Measurements from ENCODE around the gene KLHL29. TPM values are rescaled to one million over a fixed set of nuclear protein-coding genes. Genes with fewer than 3 reads are reported as not detected.
A peak's percentile ranks its signal among the peaks of the same experiment; 100 is the strongest.

The KLHL29 gene
- total RNA-seq, 1 experiment from 2014 or later, result 3.4 TPM

DNA sequence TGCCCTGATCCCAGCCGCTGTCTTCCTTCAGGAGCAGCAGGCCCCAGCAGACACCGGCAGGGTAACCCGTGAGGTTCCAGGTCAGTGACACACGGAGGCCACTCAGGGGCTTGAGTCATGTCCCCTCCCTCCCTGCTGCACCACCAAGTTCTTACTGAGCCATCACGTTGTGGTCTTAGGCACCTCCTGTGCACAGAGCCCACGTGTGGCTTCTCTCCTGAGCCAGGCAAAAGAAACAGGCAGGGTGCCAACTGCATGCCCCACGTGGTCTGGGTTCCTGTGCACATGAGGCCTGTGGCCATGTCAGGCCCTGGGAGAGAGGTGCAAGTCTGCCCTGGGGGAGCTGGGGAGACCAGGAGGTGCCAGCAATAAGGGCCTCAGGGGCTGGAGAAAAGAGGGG is 264.8 kb downstream of the KLHL29 start:
- H3K4me1 ChIP-seq (replicated peaks; ENCODE audit: insufficient read depth), result peaks cover 7% of the 10 kb centered on the region
- CTCF ChIA-PET, result no interaction called here
- POLR2A ChIA-PET (ENCODE audit: unreplicated experiment), result no interaction called here

DNA sequence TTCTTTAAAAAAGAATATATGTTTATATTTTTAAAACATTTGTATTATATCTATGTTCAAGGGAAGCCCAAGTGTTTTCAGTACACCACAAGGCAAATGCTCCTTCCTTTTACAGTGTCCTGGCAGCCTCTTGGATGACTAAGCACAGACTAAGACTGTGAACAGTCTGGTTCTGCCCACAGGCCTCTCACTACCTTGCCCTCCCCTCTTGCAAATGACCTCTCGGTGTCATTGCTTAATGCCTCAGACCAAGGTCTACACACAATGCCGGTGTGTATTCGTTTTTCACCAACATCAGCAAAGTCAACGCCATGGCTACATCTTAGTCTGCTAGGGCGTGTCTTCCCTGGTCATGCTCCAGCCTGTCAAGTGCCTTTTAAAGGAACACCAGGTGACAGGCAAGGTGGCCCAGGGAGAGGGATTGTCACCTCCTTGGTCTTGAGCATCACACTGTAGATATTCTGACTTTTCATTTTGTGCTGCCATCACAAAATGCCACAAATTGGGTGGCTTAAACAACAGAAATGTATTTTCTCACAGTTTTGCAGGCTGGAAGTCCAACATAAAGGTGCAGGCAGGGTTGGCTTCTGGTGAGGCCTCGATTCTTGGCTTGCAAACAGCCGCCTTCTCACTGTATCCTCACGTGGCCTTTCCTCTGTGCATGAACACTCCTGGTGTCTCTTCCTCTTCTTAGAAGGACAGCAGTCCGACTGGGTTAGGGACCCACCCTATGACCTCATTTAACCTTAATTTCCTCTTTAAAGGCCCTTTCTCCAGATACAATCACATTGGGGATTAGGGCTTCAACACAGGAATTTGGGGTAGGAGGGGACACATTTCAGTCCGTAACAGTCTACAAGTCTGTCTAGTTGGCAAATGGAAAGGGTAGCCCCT is 266.5 kb downstream of the KLHL29 start:
- no peaks in the 10 kb centered on the region for H4K20me1 ChIP-seq (ENCODE audit: insufficient read depth)
- H3K79me2 ChIP-seq (ENCODE audit: low read depth), result no peaks in the 10 kb centered on the region
- H3K27me3 ChIP-seq (ENCODE audit: insufficient read depth, low read depth), result no peaks in the 10 kb centered on the region
- no peak overlapping the region for H3K4me3 ChIP-seq
- peaks cover 7% of the 10 kb centered on the region for H3K4me1 ChIP-seq (replicated peaks; ENCODE audit: insufficient read depth)
- intact Hi-C loops (cut with micrococcal nuclease; ENCODE audit: unreplicated experiment), result no loop called here
- no peak overlapping the region for H3K4me2 ChIP-seq
- no peaks in the 10 kb centered on the region for H3K9me2 ChIP-seq (ENCODE audit: insufficient read depth)
- H3K36me3 ChIP-seq (ENCODE audit: low read depth), result no peaks in the 10 kb centered on the region
- TF ChIP-seq, protein P1, sequence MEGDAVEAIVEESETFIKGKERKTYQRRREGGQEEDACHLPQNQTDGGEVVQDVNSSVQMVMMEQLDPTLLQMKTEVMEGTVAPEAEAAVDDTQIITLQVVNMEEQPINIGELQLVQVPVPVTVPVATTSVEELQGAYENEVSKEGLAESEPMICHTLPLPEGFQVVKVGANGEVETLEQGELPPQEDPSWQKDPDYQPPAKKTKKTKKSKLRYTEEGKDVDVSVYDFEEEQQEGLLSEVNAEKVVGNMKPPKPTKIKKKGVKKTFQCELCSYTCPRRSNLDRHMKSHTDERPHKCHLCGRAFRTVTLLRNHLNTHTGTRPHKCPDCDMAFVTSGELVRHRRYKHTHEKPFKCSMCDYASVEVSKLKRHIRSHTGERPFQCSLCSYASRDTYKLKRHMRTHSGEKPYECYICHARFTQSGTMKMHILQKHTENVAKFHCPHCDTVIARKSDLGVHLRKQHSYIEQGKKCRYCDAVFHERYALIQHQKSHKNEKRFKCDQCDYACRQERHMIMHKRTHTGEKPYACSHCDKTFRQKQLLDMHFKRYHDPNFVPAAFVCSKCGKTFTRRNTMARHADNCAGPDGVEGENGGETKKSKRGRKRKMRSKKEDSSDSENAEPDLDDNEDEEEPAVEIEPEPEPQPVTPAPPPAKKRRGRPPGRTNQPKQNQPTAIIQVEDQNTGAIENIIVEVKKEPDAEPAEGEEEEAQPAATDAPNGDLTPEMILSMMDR (conservative IDR thresholded peaks at IDR 0.05), result no peak
- TF ChIP-seq EZH2 (IDR thresholded peaks at IDR 0.05; ENCODE audit: low read depth), result no peak
- no TSS peak for BruUV-seq (replicated peaks)
- POLR2A ChIA-PET (ENCODE audit: unreplicated experiment), result no interaction called here
- CTCF ChIA-PET, result no interaction called here
- no peaks in the 10 kb centered on the region for H3K9me3 ChIP-seq (ENCODE audit: insufficient read depth, low read depth)
- no peaks in the 10 kb centered on the region for H3F3A ChIP-seq (ENCODE audit: insufficient read depth, low read depth)
- no peak overlapping the region for H2AFZ ChIP-seq
- DNase-seq, result peak; percentile 23 to 63
- H3K27ac ChIP-seq, result no peak overlapping the region

More for the DNA sequence above, 264.8 kb downstream of the KLHL29 start:
- Histone ChIP-seq H3F3A (ENCODE audit: insufficient read depth, low read depth) (no peaks in the 10 kb centered on the region), H3K27me3 (ENCODE audit: insufficient read depth, low read depth) (no peaks in the 10 kb centered on the region), H3K9me2 (ENCODE audit: insufficient read depth) (no peaks in the 10 kb centered on the region), H3K79me2 (ENCODE audit: low read depth) (no peaks in the 10 kb centered on the region), H3K9me3 (ENCODE audit: insufficient read depth, low read depth) (no peaks in the 10 kb centered on the region), H2AFZ (no peak overlapping the region), H3K4me3 (no peak overlapping the region), H4K20me1 (ENCODE audit: insufficient read depth) (no peaks in the 10 kb centered on the region), H3K4me2 (no peak overlapping the region), H3K27ac (no peak overlapping the region), H3K36me3 (ENCODE audit: low read depth) (no peaks in the 10 kb centered on the region)
- DNase-seq, result no peak
- no peak for TF ChIP-seq EZH2 (IDR thresholded peaks at IDR 0.05; ENCODE audit: low read depth)
- TF ChIP-seq, protein P1 (conservative IDR thresholded peaks at IDR 0.05), result no peak
- no TSS peak for BruUV-seq (replicated peaks)
- intact Hi-C loops (cut with micrococcal nuclease; ENCODE audit: unreplicated experiment), result loop anchor here (10.0 kb wide), 1 partner anchor 635 kb away; no protein-coding TSS in a partner anchor

DNA sequence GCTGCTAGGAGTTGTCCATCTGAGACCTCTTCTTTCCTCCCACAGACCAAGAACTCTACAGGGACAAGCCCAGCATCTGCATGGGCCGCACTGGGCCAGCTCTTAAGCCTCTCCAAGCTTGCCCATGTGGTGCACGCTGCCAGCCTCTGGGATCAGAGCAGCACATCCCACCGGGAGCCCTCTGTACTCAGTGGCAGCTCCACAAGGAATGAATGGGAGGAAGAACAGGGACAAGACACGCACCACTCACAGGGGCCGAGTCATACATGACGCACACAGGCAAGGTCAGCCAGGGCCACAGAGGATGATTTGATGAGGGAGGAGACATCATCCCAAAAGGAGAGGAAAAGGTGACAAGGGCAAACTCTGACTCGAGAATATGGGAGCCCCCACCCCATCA is 268.3 kb downstream of the KLHL29 start:
- H2AFZ ChIP-seq, result no peak overlapping the region
- no peaks in the 10 kb centered on the region for H3K27me3 ChIP-seq (ENCODE audit: insufficient read depth, low read depth)
- H3K9me2 ChIP-seq (ENCODE audit: insufficient read depth), result no peaks in the 10 kb centered on the region
- H4K20me1 ChIP-seq (ENCODE audit: insufficient read depth), result no peaks in the 10 kb centered on the region
- H3K9me3 ChIP-seq (ENCODE audit: insufficient read depth, low read depth), result no peaks in the 10 kb centered on the region
- H3K4me3 ChIP-seq, result no peak overlapping the region
- ChIA-PET POLR2A (ENCODE audit: unreplicated experiment) (no interaction called here), CTCF (no interaction called here)
- peaks cover 7% of the 10 kb centered on the region for H3K4me1 ChIP-seq (replicated peaks; ENCODE audit: insufficient read depth)
- TF ChIP-seq, protein P1 (conservative IDR thresholded peaks at IDR 0.05), result no peak
- TF ChIP-seq EZH2 (IDR thresholded peaks at IDR 0.05; ENCODE audit: low read depth), result no peak
- H3K4me2 ChIP-seq, result no peak overlapping the region
- no TSS peak for BruUV-seq (replicated peaks)
- DNase-seq, result no peak
- H3K79me2 ChIP-seq (ENCODE audit: low read depth), result no peaks in the 10 kb centered on the region
- no peaks in the 10 kb centered on the region for H3F3A ChIP-seq (ENCODE audit: insufficient read depth, low read depth)
- intact Hi-C loops (cut with micrococcal nuclease; ENCODE audit: unreplicated experiment), result no loop called here
- no peak overlapping the region for H3K27ac ChIP-seq
- H3K36me3 ChIP-seq (ENCODE audit: low read depth), result no peaks in the 10 kb centered on the region
